Measurements from ENCODE around the gene ZNF165. TPM values are rescaled to one million over a fixed set of nuclear protein-coding genes. Genes with fewer than 3 reads are reported as not detected.
"Not testable (repeated sequence)": the region's sequence is repeated elsewhere in the genome, so short reads cannot be mapped to it uniquely, and the experiment has no call there.

ZNF165 gene
- polyA plus RNA-seq (2012; rRNA removed), result 0.21 and 0.25 TPM in 2 replicates
- 0.31 and 0.36 TPM in 2 replicates for polyA plus RNA-seq (2012; cell fraction: cytosol; rRNA removed)
- polyA plus RNA-seq (2012; cell fraction: nucleus; rRNA removed), result 0.25 and 0.43 TPM in 2 replicates

DNA sequence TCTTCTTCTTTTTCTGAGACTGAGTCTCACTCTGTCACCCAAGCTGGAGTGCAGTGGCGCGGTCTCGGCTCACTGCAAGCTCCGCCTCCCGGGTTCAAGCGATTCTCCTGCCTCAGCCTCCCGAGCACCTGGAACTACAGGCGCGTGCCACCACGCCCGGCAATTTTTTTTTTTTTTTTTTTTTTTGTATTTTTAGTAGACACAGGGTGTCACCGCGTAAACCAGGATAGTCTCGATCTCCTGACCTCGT is at the start of gene ZNF165:
ZNF165 (plus strand) TSS at position 188 of the 250 bp plus-strand sequence. CDS start 4,913 bp downstream, outside the sequence.
- POLR2A ChIA-PET; H3K4me1 ChIP-seq (ENCODE audit: control insufficient read depth in 1 of 2, insufficient read depth in 2 of 2, low read depth in 1 of 2, low read length in 1 of 2); H3K9me3 ChIP-seq; H3K79me2 ChIP-seq (ENCODE audit: insufficient read depth); H3F3A ChIP-seq (replicated peaks; ENCODE audit: insufficient read depth); H3K9me2 ChIP-seq; H3K27me3 ChIP-seq (ENCODE audit: insufficient read depth); H3K36me3 ChIP-seq (replicated peaks in 1 of 2; ENCODE audit: control insufficient read depth in 1 of 2, insufficient read depth in 2 of 2, low read length in 1 of 2); CTCF ChIA-PET; H4K20me1 ChIP-seq (ENCODE audit: insufficient read depth); DNase-seq: not testable (repeated sequence)
- H2AFZ ChIP-seq (ENCODE audit: low read depth), result peak within 1 kb of the TSS; percentile 87
- peak within 1 kb of the TSS; percentile 76 for H3K4me2 ChIP-seq
- WGBS (ENCODE audit: low lambda C conversion rate), result 0% methylated on average over 15 of the region's 15 CpGs
- peak within 1 kb of the TSS; percentile 85 to 96 for H3K27ac ChIP-seq (ENCODE audit: low read depth in 2 of 2, low read length in 1 of 2)
- peak within 1 kb of the TSS; percentile 89 for H3K9ac ChIP-seq
- H3K4me3 ChIP-seq (ENCODE audit: low read depth in 2 of 2, low read length in 1 of 2), result peak within 1 kb of the TSS; percentile 80 to 84

- CTCF ChIA-PET, result interaction anchor here (1.9 kb wide), 1 partner anchor 18 kb away, joined by 4 read pairs; no protein-coding TSS in a partner anchor
Observed at GRCh38 chr6:28053584-28053983, 26.8 kb upstream of the ZNF165 start.

More at GRCh38 chr6:28053584-28053983, 26.8 kb upstream of the ZNF165 start:
- no peak overlapping the region for H3K9ac ChIP-seq
- H3K27ac ChIP-seq (ENCODE audit: low read depth in 2 of 2, low read length in 1 of 2), result no peak overlapping the region
- POLR2A ChIA-PET, result no interaction called here
- no peaks in the 10 kb centered on the region for H3K27me3 ChIP-seq (ENCODE audit: insufficient read depth)
- H2AFZ ChIP-seq (ENCODE audit: low read depth), result no peak overlapping the region
- TF ChIP-seq GABPA (IDR thresholded peaks at IDR 0.05; ENCODE audit: low read depth), result no peak
- no peak for TF ChIP-seq POLR2AphosphoS5 (IDR thresholded peaks at IDR 0.05; ENCODE audit: low read depth, low read length)
- TF ChIP-seq, protein P1, sequence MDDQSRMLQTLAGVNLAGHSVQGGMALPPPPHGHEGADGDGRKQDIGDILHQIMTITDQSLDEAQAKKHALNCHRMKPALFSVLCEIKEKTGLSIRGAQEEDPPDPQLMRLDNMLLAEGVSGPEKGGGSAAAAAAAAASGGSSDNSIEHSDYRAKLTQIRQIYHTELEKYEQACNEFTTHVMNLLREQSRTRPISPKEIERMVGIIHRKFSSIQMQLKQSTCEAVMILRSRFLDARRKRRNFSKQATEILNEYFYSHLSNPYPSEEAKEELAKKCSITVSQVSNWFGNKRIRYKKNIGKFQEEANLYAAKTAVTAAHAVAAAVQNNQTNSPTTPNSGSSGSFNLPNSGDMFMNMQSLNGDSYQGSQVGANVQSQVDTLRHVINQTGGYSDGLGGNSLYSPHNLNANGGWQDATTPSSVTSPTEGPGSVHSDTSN (IDR thresholded peaks at IDR 0.05), result no peak
- TF ChIP-seq FOSL2 (IDR thresholded peaks at IDR 0.05; ENCODE audit: borderline replicate concordance, low read depth), result no peak
- TF ChIP-seq FOXM1 (IDR thresholded peaks at IDR 0.05; ENCODE audit: low read depth), result no peak
- TF ChIP-seq NRF1 (IDR thresholded peaks at IDR 0.05; ENCODE audit: low read depth, low read length), result no peak
- TF ChIP-seq, protein P2, sequence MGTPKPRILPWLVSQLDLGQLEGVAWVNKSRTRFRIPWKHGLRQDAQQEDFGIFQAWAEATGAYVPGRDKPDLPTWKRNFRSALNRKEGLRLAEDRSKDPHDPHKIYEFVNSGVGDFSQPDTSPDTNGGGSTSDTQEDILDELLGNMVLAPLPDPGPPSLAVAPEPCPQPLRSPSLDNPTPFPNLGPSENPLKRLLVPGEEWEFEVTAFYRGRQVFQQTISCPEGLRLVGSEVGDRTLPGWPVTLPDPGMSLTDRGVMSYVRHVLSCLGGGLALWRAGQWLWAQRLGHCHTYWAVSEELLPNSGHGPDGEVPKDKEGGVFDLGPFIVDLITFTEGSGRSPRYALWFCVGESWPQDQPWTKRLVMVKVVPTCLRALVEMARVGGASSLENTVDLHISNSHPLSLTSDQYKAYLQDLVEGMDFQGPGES (IDR thresholded peaks at IDR 0.05; ENCODE audit: low read depth, low read length), result no peak
- TF ChIP-seq RXRA (IDR thresholded peaks at IDR 0.05; ENCODE audit: borderline replicate concordance, low read depth), result no peak
- no peak for TF ChIP-seq FOXJ3 (CRISPR knock-in tag; IDR thresholded peaks at IDR 0.05)
- TF ChIP-seq RAD21 (IDR thresholded peaks at IDR 0.05; ENCODE audit: low read length), result no peak
- no peak for TF ChIP-seq NFIC (IDR thresholded peaks at IDR 0.05; ENCODE audit: borderline replicate concordance)
- no peak for TF ChIP-seq EZH2phosphoT487 (IDR thresholded peaks at IDR 0.05; ENCODE audit: borderline replicate concordance, low read depth)
- no peak for TF ChIP-seq SMC3 (IDR thresholded peaks at IDR 0.05; ENCODE audit: low read depth, low read length)
- no peak for TF ChIP-seq ZBTB33 (IDR thresholded peaks at IDR 0.05; ENCODE audit: borderline replicate concordance, low read depth)
- H3K79me2 ChIP-seq (ENCODE audit: insufficient read depth), result no peaks in the 10 kb centered on the region
- no peak for DNase-seq
- H3K9me3 ChIP-seq, result no peaks in the 10 kb centered on the region
- H3K36me3 ChIP-seq (replicated peaks in 1 of 2; ENCODE audit: control insufficient read depth in 1 of 2, insufficient read depth in 2 of 2, low read length in 1 of 2), result no peaks in the 10 kb centered on the region
- H3K9me2 ChIP-seq, result no peaks in the 10 kb centered on the region
- no peaks in the 10 kb centered on the region for H4K20me1 ChIP-seq (ENCODE audit: insufficient read depth)
- H3F3A ChIP-seq (replicated peaks; ENCODE audit: insufficient read depth), result peaks cover 7% of the 10 kb centered on the region
- H3K4me2 ChIP-seq, result no peak overlapping the region
- H3K4me1 ChIP-seq (ENCODE audit: control insufficient read depth in 1 of 2, insufficient read depth in 2 of 2, low read depth in 1 of 2, low read length in 1 of 2), result no peaks in the 10 kb centered on the region
- no peak overlapping the region for H3K4me3 ChIP-seq (ENCODE audit: low read depth in 2 of 2, low read length in 1 of 2)
- WGBS (ENCODE audit: low lambda C conversion rate), result 25% methylated on average over 4 of the region's 4 CpGs
